Chondrocyte (in vitro differentiated cells): ENCODE results near the gene NUCB2. TPM values are rescaled to one million over a fixed set of nuclear protein-coding genes. Genes with fewer than 3 reads are reported as not detected.
"Not testable (repeated sequence)": the region's sequence is repeated elsewhere in the genome, so short reads cannot be mapped to it uniquely, and the experiment has no call there.

Experiments used
- DNase-seq: peaks from one replicate; pipeline ENCODE4 v3.0.0; 2021; ENCODE audit warnings: mixed read lengths, low spot score
- H3K27ac Mint-ChIP-seq: one replicate; pipeline ENCODE4 v1.8.0; 2021; ENCODE audit warnings: mild to moderate bottlenecking, moderate library complexity, mixed read lengths; ENCODE audit not compliant: unreplicated experiment
- H3K27me3 Mint-ChIP-seq: 2 replicates; pipeline ENCODE4 v1.8.0; 2021; ENCODE audit warnings: low read depth, mixed read lengths
- H3K36me3 Mint-ChIP-seq: 2 replicates; pipeline ENCODE4 v1.8.0; 2021; ENCODE audit warnings: low read depth, mixed read lengths
- H3K4me1 Mint-ChIP-seq: 2 replicates; pipeline ENCODE4 v1.8.0; 2021; ENCODE audit warnings: low read depth, mild to moderate bottlenecking, mixed read lengths
- H3K4me3 Mint-ChIP-seq: one replicate; pipeline ENCODE4 v1.8.0; 2021; ENCODE audit warnings: mild to moderate bottlenecking, moderate library complexity, mixed read lengths; ENCODE audit not compliant: unreplicated experiment
- H3K9me3 Mint-ChIP-seq: 2 replicates; pipeline ENCODE4 v1.8.0; 2021; ENCODE audit warnings: low read depth, mixed read lengths
- total RNA-seq: library from RNA; stranded (reverse); gene quantifications from 3 replicates; pipeline ENCODE4 v1.2.1, GENCODE V29; 2021
- TF ChIP-seq, protein P1 (sequence below): fragments of 200-600 bp; sonication (generic); IDR thresholded peaks from 2 replicates; pipeline ENCODE4 v1.5.0; 2021; ENCODE audit warnings: antibody characterized with exemption, mild to moderate bottlenecking, moderate library complexity

NUCB2 gene
- total RNA-seq, 1 donor from 2014 or later = 134 TPM

DNA sequence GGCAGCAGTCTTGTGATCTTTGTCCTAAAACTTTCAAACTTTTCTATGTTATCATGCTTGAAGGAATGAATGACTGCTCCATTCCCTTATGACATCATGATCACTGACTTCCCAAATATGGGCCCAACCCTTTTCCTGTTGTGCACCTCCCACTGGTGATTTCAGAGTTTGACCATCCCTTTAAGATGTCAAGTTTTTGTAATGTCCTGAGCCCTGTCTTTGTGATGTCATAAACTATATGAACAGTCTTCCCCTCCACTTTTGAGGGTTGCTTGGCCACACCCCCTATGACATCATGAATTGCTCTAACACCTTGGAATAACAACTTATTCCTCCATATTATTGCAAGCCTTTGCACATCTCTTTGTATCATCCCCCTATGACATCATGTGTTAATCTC lies 16.5 kb upstream of the NUCB2 start:
- Mint-ChIP-seq H3K4me3 (no peak overlapping the region), H3K4me1 (peaks cover 16% of the 10 kb centered on the region)
- no peak for DNase-seq

GRCh38 chr11:17263769-17264168 lies 12.8 kb upstream of the NUCB2 start:
- TF ChIP-seq, protein P1, sequence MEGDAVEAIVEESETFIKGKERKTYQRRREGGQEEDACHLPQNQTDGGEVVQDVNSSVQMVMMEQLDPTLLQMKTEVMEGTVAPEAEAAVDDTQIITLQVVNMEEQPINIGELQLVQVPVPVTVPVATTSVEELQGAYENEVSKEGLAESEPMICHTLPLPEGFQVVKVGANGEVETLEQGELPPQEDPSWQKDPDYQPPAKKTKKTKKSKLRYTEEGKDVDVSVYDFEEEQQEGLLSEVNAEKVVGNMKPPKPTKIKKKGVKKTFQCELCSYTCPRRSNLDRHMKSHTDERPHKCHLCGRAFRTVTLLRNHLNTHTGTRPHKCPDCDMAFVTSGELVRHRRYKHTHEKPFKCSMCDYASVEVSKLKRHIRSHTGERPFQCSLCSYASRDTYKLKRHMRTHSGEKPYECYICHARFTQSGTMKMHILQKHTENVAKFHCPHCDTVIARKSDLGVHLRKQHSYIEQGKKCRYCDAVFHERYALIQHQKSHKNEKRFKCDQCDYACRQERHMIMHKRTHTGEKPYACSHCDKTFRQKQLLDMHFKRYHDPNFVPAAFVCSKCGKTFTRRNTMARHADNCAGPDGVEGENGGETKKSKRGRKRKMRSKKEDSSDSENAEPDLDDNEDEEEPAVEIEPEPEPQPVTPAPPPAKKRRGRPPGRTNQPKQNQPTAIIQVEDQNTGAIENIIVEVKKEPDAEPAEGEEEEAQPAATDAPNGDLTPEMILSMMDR = no peak
- no peaks in the 10 kb centered on the region for H3K9me3 Mint-ChIP-seq
- no peak overlapping the region for H3K27ac Mint-ChIP-seq
- no peak overlapping the region for H3K4me3 Mint-ChIP-seq
- H3K4me1 Mint-ChIP-seq = no peaks in the 10 kb centered on the region
- H3K27me3 Mint-ChIP-seq = no peaks in the 10 kb centered on the region
- no peaks in the 10 kb centered on the region for H3K36me3 Mint-ChIP-seq
- DNase-seq = no peak

More for the DNA sequence above, 16.5 kb upstream of the NUCB2 start:
- Mint-ChIP-seq H3K27ac (no peak overlapping the region), H3K27me3 (no peaks in the 10 kb centered on the region), H3K36me3 (no peaks in the 10 kb centered on the region), H3K9me3 (no peaks in the 10 kb centered on the region)
- TF ChIP-seq, protein P1 = no peak

GRCh38 chr11:17266781-17267180 lies 9.8 kb upstream of the NUCB2 start:
- Mint-ChIP-seq H3K4me3 (no peak overlapping the region), H3K9me3 (no peaks in the 10 kb centered on the region), H3K27me3 (no peaks in the 10 kb centered on the region), H3K4me1 (no peaks in the 10 kb centered on the region), H3K27ac (no peak overlapping the region), H3K36me3 (no peaks in the 10 kb centered on the region)
- no peak for DNase-seq
- TF ChIP-seq, protein P1 = no peak

DNA sequence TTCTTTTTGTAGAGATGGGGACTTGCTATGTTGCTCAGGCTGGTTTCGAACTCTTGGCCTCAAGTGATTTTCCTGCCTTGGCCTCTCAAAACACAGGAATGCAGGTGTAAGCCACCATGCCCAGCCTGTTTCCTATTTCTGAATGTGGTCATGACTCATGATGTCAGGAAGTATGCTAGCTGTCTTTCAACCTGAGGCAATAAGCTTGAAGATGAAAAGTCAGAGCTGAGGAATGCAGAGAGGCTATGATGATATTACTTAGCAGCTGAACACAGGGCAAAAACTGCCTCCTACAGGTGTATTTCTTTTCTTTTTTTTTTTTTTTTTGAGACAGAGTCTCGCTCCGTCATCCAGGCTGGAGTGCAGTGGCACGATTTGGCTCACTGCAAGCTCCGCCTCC lies 9.0 kb upstream of the NUCB2 start:
- TF ChIP-seq, protein P1 = no peak
- no peak for DNase-seq
- Mint-ChIP-seq H3K36me3 (no peaks in the 10 kb centered on the region), H3K9me3 (no peaks in the 10 kb centered on the region), H3K4me3 (no peak overlapping the region), H3K4me1 (no peaks in the 10 kb centered on the region), H3K27ac (no peak overlapping the region), H3K27me3 (peaks cover under 1% of the 10 kb centered on the region)

- not testable (repeated sequence) for H3K9me3 Mint-ChIP-seq, H3K36me3 Mint-ChIP-seq, H3K4me1 Mint-ChIP-seq, H3K27ac Mint-ChIP-seq, H3K27me3 Mint-ChIP-seq, H3K4me3 Mint-ChIP-seq, DNase-seq
Observed at GRCh38 chr11:17268500-17268899, 8.0 kb upstream of the NUCB2 start.

- Mint-ChIP-seq H3K4me3 (no peak overlapping the region), H3K4me1 (no peaks in the 10 kb centered on the region), H3K27ac (no peak overlapping the region), H3K9me3 (no peaks in the 10 kb centered on the region), H3K36me3 (no peaks in the 10 kb centered on the region), H3K27me3 (peaks cover 2% of the 10 kb centered on the region)
- TF ChIP-seq, protein P1 = no peak
- DNase-seq = no peak
Observed at GRCh38 chr11:17268902-17269301, 7.6 kb upstream of the NUCB2 start.
